Bronchial epithelial cell (primary cell): Measurements from ENCODE around the gene MICAL2. TPM values are rescaled to one million over a fixed set of nuclear protein-coding genes. Genes with fewer than 3 reads are reported as not detected.

Experiments used
- DNase-seq: peaks from one replicate; pipeline ENCODE4 v3.0.0-alpha.2; 2010; ENCODE audit warnings: low read depth
- FAIRE-seq: peaks from 2 replicates; lab custom pipeline; 2011; peaks lifted over from hg19 to GRCh38; lab: Jason Lieb, UNC
- H3K27me3 ChIP-seq: 2 replicates; pipeline ENCODE4 v1.5.1; 2011; ENCODE audit warnings: low read length; ENCODE audit not compliant: control insufficient read depth, insufficient read depth
- H3K36me3 ChIP-seq: 2 replicates; pipeline ENCODE4 v1.5.1; 2011; ENCODE audit warnings: low read length; ENCODE audit not compliant: control insufficient read depth, insufficient read depth
- H3K4me3 ChIP-seq: 2 replicates; pipeline ENCODE4 v1.5.1; 2011; ENCODE audit warnings: mild to moderate bottlenecking, low read depth, low read length, control low read depth
- CTCF ChIP-seq: IDR thresholded peaks from 2 replicates; pipeline ENCODE4 v1.5.1; 2011; ENCODE audit warnings: mild to moderate bottlenecking, moderate library complexity, low read length, control low read depth, inconsistent platforms; ENCODE audit not compliant: insufficient read depth, severe bottlenecking
- total RNA-seq: library from RNA; depleted of rRNA; stranded (reverse); fragments of >200 nt; gene quantifications from 2 replicates; pipeline ENCODE4 v1.2.1, GENCODE V29; 2014

MICAL2 gene
- total RNA-seq, 1 donor from 2014 or later = 75.0 TPM

- Histone ChIP-seq H3K4me3 (no peak overlapping the region), H3K27me3 (no peaks in the 10 kb centered on the region), H3K36me3 (peaks cover 22% of the 10 kb centered on the region)
- FAIRE-seq (no peak), DNase-seq (no peak)
- TF ChIP-seq CTCF = no peak
Measured at GRCh38 chr11:12229450-12230229, 119.2 kb downstream of the MICAL2 start.

- DNase-seq = no peak
- H3K36me3 ChIP-seq = peaks cover 16% of the 10 kb centered on the region
- FAIRE-seq = no peak
- H3K27me3 ChIP-seq = no peaks in the 10 kb centered on the region
- no peak overlapping the region for H3K4me3 ChIP-seq
- no peak for TF ChIP-seq CTCF
Measured at GRCh38 chr11:12232160-12232559, 121.8 kb downstream of the MICAL2 start.

- DNase-seq (peak; percentile 91), FAIRE-seq (no peak)
- no peak for TF ChIP-seq CTCF
- Histone ChIP-seq H3K36me3 (peaks cover 18% of the 10 kb centered on the region), H3K4me3 (no peak overlapping the region), H3K27me3 (no peaks in the 10 kb centered on the region)
Measured at GRCh38 chr11:12232817-12233601, 122.6 kb downstream of the MICAL2 start.

- no peaks in the 10 kb centered on the region for H3K27me3 ChIP-seq
- no peak for TF ChIP-seq CTCF
- H3K36me3 ChIP-seq = peaks cover 18% of the 10 kb centered on the region
- no peak overlapping the region for H3K4me3 ChIP-seq
- DNase-seq (no peak), FAIRE-seq (no peak)
Measured at GRCh38 chr11:12233602-12233925, 123.2 kb downstream of the MICAL2 start.

- TF ChIP-seq CTCF = no peak
- H3K4me3 ChIP-seq = no peak overlapping the region
- peaks cover 18% of the 10 kb centered on the region for H3K36me3 ChIP-seq
- DNase-seq (no peak), FAIRE-seq (no peak)
- no peaks in the 10 kb centered on the region for H3K27me3 ChIP-seq
Measured at GRCh38 chr11:12234221-12234620, 123.8 kb downstream of the MICAL2 start.
